Measurements from ENCODE around the gene BPIFA3. TPM values are rescaled to one million over a fixed set of nuclear protein-coding genes. Genes with fewer than 3 reads are reported as not detected.

BPIFA3 gene
- total and polyA plus RNA-seq, 4 donors = not detected

DNA sequence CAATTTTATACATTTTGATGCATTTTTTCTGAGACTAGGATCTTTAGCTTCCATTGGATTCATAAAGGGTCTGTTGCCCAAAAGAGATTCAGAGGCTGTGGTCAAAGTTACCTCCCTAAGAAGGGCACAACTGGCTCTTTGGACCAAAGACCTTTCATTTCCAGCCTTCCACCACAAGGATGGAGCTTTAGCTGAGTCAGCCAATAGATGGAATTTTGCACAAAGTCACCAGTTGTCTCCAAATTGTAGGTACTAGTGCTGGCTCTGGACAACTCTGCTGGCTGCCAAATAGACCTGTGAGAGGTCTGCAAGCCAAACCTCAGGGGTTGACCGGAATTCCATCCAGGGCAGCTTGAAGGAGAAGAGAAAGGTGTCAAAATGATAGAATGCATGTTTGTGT, 19.2 kb downstream of the BPIFA3 start:
- Histone ChIP-seq H3K27me3 (ENCODE audit: control insufficient read depth, insufficient read depth, low read length) (peaks cover 5% of the 10 kb centered on the region), H3K4me1 (ENCODE audit: control insufficient read depth, insufficient read depth, low read length) (no peaks in the 10 kb centered on the region), H3K4me3 (ENCODE audit: low read depth, low read length) (no peak overlapping the region), H3K9me3 (ENCODE audit: control insufficient read depth, insufficient read depth, low read length) (no peaks in the 10 kb centered on the region), H3K36me3 (ENCODE audit: control insufficient read depth, insufficient read depth, low read length) (no peaks in the 10 kb centered on the region), H3K27ac (ENCODE audit: low read depth, low read length) (no peak overlapping the region)
- 80% methylated on average over 1 of the region's 1 CpG for WGBS (ENCODE audit: insufficient coverage)
- no peak for DNase-seq (ENCODE audit: low read depth in 4 of 6, low spot score in 6 of 6)

DNA sequence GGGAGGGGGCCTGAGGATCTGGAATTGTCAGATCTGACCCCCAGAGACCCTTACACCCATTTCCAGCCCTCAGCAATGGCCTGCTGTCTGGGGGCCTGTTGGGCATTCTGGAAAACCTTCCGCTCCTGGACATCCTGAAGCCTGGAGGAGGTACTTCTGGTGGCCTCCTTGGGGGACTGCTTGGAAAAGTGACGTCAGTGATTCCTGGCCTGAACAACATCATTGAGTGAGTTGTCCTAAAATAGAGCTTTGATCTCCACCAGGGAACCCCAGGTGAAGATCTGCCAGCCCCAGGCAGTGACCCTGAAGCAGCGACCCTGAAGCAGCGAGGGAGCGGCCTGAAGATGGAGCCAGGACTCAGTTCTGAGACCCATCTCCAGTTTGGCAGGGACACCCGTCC, 20.8 kb downstream of the BPIFA3 start:
- no peaks in the 10 kb centered on the region for H3K4me1 ChIP-seq (ENCODE audit: control insufficient read depth, insufficient read depth, low read length)
- no peak overlapping the region for H3K4me3 ChIP-seq (ENCODE audit: low read depth, low read length)
- H3K27ac ChIP-seq (ENCODE audit: low read depth, low read length) = no peak overlapping the region
- H3K27me3 ChIP-seq (ENCODE audit: control insufficient read depth, insufficient read depth, low read length) = peaks cover 5% of the 10 kb centered on the region
- 75% methylated on average over 6 of the region's 6 CpGs for WGBS (ENCODE audit: insufficient coverage)
- no peaks in the 10 kb centered on the region for H3K9me3 ChIP-seq (ENCODE audit: control insufficient read depth, insufficient read depth, low read length)
- H3K36me3 ChIP-seq (ENCODE audit: control insufficient read depth, insufficient read depth, low read length) = no peaks in the 10 kb centered on the region
- DNase-seq (ENCODE audit: low read depth in 4 of 6, low spot score in 6 of 6) = no peak

DNA sequence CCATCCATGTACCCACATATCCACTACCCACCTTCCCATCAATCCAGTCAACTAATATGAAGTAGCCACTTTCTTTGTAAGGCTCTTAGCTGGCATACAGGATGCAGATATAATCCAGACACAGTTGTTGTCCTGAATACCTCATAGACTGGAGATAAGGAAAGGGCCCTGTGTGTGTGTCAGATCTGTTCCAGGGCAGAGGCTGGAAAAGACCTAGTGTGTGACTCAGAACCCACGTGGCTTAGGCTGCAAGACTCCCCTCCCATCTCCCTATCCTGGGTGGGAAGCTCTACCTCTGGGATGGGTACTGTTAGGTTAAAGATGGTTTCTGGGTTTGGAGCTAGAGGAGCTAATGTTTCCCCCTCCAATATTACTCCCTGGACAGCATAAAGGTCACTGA, 22.3 kb downstream of the BPIFA3 start:
- H3K27me3 ChIP-seq (ENCODE audit: control insufficient read depth, insufficient read depth, low read length) = peaks cover 5% of the 10 kb centered on the region
- H3K36me3 ChIP-seq (ENCODE audit: control insufficient read depth, insufficient read depth, low read length) = no peaks in the 10 kb centered on the region
- H3K9me3 ChIP-seq (ENCODE audit: control insufficient read depth, insufficient read depth, low read length) = no peaks in the 10 kb centered on the region
- no peak for DNase-seq (ENCODE audit: low read depth in 4 of 6, low spot score in 6 of 6)
- no peak overlapping the region for H3K4me3 ChIP-seq (ENCODE audit: low read depth, low read length)
- WGBS (ENCODE audit: insufficient coverage) = no CpG with 5 or more reads among the region's 1 CpG
- H3K27ac ChIP-seq (ENCODE audit: low read depth, low read length) = no peak overlapping the region
- no peaks in the 10 kb centered on the region for H3K4me1 ChIP-seq (ENCODE audit: control insufficient read depth, insufficient read depth, low read length)

DNA sequence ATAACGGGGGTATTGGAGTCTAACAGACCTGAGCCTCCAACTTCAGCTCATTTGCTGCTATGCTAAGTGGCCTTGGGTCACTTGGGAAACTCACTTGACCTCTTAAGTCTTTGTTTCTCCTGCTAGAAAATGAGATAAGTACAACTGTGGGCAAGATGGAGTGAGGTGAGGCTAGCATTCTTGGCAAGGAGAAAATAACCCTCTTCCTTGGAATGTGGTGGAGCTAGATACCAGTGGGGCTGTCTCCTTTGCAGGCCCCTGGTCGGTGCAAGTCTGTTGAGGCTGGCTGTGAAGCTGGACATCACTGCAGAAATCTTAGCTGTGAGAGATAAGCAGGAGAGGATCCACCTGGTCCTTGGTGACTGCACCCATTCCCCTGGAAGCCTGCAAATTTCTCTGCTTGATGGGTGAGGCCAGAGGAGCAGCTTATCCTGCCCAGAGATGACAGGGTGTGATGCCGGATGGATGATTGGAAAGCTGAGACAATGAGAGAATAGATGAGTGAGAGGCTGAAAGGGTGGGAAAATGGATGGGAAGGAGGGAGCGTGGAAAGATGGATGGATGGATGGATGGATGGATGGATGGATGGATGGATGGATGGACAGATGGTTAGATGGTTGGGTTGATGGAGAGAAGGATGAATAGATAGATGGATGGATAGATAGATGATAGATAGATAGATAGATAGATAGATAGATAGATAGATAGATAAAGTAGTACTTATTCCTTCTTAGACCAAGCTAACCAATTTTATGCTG, 23.0 kb downstream of the BPIFA3 start:
- no peak overlapping the region for H3K4me3 ChIP-seq (ENCODE audit: low read depth, low read length)

DNA sequence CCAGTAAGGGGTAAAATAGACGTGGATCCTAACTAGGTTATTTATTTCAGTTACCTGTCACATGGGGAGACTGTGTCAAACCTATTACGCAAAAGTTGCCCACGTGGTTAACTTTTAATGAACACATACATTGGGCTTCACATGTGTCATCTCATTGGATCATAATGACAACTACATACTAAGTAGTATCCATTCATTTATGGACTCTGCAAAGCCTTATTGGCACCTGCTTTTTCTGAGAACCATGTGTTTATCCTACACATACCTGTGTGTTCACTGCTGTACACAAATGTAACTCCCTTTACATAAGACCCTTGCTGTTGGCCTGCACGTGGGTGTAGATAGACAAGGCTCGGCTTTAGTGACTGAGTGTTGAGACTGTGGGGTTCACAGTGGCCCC, 23.8 kb downstream of the BPIFA3 start:
- H3K27me3 ChIP-seq (ENCODE audit: control insufficient read depth, insufficient read depth, low read length) = no peaks in the 10 kb centered on the region
- DNase-seq (ENCODE audit: low read depth in 4 of 6, low spot score in 6 of 6) = no peak
- WGBS (ENCODE audit: insufficient coverage) = 79% methylated on average over 2 of the region's 5 CpGs
- H3K9me3 ChIP-seq (ENCODE audit: control insufficient read depth, insufficient read depth, low read length) = no peaks in the 10 kb centered on the region
- no peaks in the 10 kb centered on the region for H3K36me3 ChIP-seq (ENCODE audit: control insufficient read depth, insufficient read depth, low read length)
- H3K4me1 ChIP-seq (ENCODE audit: control insufficient read depth, insufficient read depth, low read length) = no peaks in the 10 kb centered on the region
- H3K4me3 ChIP-seq (ENCODE audit: low read depth, low read length) = no peak overlapping the region
- no peak overlapping the region for H3K27ac ChIP-seq (ENCODE audit: low read depth, low read length)

More for the DNA sequence above, 23.0 kb downstream of the BPIFA3 start:
- Histone ChIP-seq H3K9me3 (ENCODE audit: control insufficient read depth, insufficient read depth, low read length) (no peaks in the 10 kb centered on the region), H3K4me1 (ENCODE audit: control insufficient read depth, insufficient read depth, low read length) (no peaks in the 10 kb centered on the region), H3K36me3 (ENCODE audit: control insufficient read depth, insufficient read depth, low read length) (no peaks in the 10 kb centered on the region), H3K27me3 (ENCODE audit: control insufficient read depth, insufficient read depth, low read length) (peaks cover 5% of the 10 kb centered on the region), H3K27ac (ENCODE audit: low read depth, low read length) (no peak overlapping the region)
- DNase-seq (ENCODE audit: low read depth in 4 of 6, low spot score in 6 of 6) = no peak
- 78% methylated on average over 4 of the region's 4 CpGs for WGBS (ENCODE audit: insufficient coverage)

DNA sequence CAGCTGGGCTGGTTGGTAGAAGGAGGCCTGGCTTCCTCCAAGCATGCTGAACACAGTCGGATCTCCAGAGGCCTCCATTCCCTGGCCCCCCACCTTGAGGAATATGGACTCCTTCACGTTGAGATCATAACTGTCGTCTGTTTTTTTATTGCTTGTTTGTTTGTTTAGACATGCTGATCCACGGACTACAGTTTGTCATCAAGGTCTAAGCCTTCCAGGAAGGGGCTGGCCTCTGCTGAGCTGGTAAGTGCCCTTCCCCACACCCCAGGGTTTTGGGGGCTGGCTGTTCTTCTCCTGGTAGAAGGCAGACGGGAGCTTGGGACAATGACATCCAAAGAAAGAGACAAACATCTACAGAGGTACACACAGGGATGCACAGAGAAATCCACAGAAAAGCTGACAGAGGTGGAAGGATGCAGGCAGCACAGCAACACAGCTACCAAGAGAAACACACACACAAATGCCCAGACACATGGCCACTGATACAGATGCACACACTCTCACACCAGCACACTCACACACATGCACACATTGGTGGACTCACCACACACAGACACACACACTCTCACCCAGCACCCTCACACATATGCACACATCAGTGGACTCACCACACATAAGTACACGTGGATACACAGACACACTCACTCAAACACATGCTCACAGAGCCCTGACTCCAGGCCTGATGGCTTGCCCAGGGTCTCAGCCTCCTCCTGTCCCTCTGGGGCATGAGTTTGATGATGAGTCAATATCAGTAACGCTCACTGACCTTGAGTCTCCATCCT, 25.4 kb downstream of the BPIFA3 start:
- Histone ChIP-seq H3K4me3 (ENCODE audit: low read depth, low read length) (no peak overlapping the region), H3K4me1 (ENCODE audit: control insufficient read depth, insufficient read depth, low read length) (no peaks in the 10 kb centered on the region), H3K27ac (ENCODE audit: low read depth, low read length) (no peak overlapping the region), H3K36me3 (ENCODE audit: control insufficient read depth, insufficient read depth, low read length) (no peaks in the 10 kb centered on the region), H3K27me3 (ENCODE audit: control insufficient read depth, insufficient read depth, low read length) (no peaks in the 10 kb centered on the region), H3K9me3 (ENCODE audit: control insufficient read depth, insufficient read depth, low read length) (no peaks in the 10 kb centered on the region)
- DNase-seq (ENCODE audit: low read depth in 4 of 6, low spot score in 6 of 6) = no peak
- 70% methylated on average over 3 of the region's 7 CpGs for WGBS (ENCODE audit: insufficient coverage)

DNA sequence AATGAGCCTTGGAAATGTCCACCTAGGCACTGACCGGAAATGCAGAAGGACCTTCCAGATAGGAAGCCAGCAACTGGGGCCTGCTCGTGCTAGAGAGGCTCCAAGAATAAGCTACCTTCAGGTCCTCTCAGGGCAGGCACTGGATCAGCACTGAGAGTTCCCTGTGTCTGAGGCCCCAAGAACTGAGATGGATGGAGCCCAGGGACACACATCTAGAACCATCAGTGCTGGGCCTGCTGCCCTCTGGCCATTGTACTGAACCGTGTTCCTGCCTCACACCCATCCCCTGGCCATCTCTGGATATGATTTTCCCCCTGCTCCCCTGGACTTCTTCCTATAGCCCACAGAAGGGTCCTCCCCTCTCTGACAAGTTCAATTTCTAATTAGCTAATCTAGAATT, 28.9 kb downstream of the BPIFA3 start:
- H3K4me3 ChIP-seq (ENCODE audit: low read depth, low read length) = no peak overlapping the region
- H3K9me3 ChIP-seq (ENCODE audit: control insufficient read depth, insufficient read depth, low read length) = no peaks in the 10 kb centered on the region
- DNase-seq (ENCODE audit: low read depth in 4 of 6, low spot score in 6 of 6) = no peak
- no peak overlapping the region for H3K27ac ChIP-seq (ENCODE audit: low read depth, low read length)
- no peaks in the 10 kb centered on the region for H3K27me3 ChIP-seq (ENCODE audit: control insufficient read depth, insufficient read depth, low read length)
- H3K4me1 ChIP-seq (ENCODE audit: control insufficient read depth, insufficient read depth, low read length) = no peaks in the 10 kb centered on the region
- H3K36me3 ChIP-seq (ENCODE audit: control insufficient read depth, insufficient read depth, low read length) = no peaks in the 10 kb centered on the region
- 85% methylated on average over 3 of the region's 3 CpGs for WGBS (ENCODE audit: insufficient coverage)

DNA sequence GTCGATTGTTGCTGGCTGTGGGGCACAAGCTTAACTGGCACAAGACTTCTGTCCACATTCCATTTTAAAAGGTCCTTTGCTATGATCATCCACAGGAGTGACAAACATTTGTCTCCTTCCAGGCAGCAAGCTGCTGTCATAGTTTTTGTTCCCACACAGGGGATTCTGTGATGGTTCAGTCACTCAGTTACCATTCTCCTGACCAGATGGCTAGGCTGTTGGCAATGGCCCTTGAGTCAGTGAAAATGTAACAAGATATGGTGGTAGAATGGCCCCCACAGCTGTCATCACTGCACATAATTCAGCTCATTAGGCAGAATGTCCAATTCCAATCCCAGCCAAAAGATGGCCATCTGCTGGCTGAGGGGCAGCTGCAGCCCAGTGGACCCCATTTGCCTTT, 32.3 kb downstream of the BPIFA3 start:
- H3K27ac ChIP-seq (ENCODE audit: low read depth, low read length) = no peak overlapping the region
- no peaks in the 10 kb centered on the region for H3K9me3 ChIP-seq (ENCODE audit: control insufficient read depth, insufficient read depth, low read length)
- WGBS (ENCODE audit: insufficient coverage) = 90% methylated on average over 1 of the region's 1 CpG
- H3K4me1 ChIP-seq (ENCODE audit: control insufficient read depth, insufficient read depth, low read length) = no peaks in the 10 kb centered on the region
- no peaks in the 10 kb centered on the region for H3K27me3 ChIP-seq (ENCODE audit: control insufficient read depth, insufficient read depth, low read length)
- H3K36me3 ChIP-seq (ENCODE audit: control insufficient read depth, insufficient read depth, low read length) = no peaks in the 10 kb centered on the region
- no peak overlapping the region for H3K4me3 ChIP-seq (ENCODE audit: low read depth, low read length)
- DNase-seq (ENCODE audit: low read depth in 4 of 6, low spot score in 6 of 6) = peak in 3 of 6 donors; percentile 18 to 79 (median 19)

DNA sequence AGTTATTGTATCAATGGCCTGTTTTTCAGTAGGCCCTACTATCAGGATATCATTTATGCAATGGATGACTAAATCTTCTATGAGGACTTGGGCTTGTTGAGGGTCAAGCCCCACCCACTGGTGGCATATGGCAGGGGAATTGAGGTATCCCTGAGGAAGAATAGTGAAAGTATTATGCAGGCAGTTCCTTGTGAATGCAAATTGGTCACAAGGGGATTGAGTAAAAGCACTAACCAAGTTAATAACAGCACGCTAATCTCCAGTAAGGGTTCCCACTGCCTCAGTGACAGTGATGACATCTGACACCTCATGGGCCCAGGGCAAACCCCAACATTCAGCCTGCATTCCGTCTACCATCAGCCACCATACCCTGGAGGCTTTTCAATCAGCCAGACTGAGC, 33.5 kb downstream of the BPIFA3 start:
- WGBS (ENCODE audit: insufficient coverage) = 83% methylated on average over 1 of the region's 2 CpGs
- no peaks in the 10 kb centered on the region for H3K27me3 ChIP-seq (ENCODE audit: control insufficient read depth, insufficient read depth, low read length)
- no peak overlapping the region for H3K27ac ChIP-seq (ENCODE audit: low read depth, low read length)
- peak in 1 of 6 donors; percentile 34 for DNase-seq (ENCODE audit: low read depth in 4 of 6, low spot score in 6 of 6)
- H3K36me3 ChIP-seq (ENCODE audit: control insufficient read depth, insufficient read depth, low read length) = no peaks in the 10 kb centered on the region
- no peaks in the 10 kb centered on the region for H3K9me3 ChIP-seq (ENCODE audit: control insufficient read depth, insufficient read depth, low read length)
- H3K4me3 ChIP-seq (ENCODE audit: low read depth, low read length) = no peak overlapping the region
- H3K4me1 ChIP-seq (ENCODE audit: control insufficient read depth, insufficient read depth, low read length) = no peaks in the 10 kb centered on the region

DNA sequence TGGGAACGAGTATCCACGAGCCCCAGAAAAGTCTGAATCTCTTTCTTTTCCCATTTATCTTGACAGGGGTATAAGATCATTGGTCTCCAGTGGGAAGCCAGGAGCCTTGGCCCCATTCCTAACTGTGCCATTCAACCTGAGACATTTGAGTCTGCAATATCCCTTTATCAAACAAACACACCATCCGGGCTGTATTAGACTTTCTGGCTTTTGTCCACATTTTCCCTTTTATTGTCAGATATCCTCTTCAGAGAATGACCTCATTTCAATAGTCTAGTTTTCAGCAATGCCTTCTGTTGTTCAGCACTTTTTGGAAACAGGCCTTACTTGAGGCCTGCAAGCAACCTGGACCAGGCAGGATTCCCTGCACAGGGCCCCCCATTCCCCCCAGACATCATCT, 34.3 kb downstream of the BPIFA3 start:
- Histone ChIP-seq H3K4me3 (ENCODE audit: low read depth, low read length) (no peak overlapping the region), H3K9me3 (ENCODE audit: control insufficient read depth, insufficient read depth, low read length) (no peaks in the 10 kb centered on the region), H3K27me3 (ENCODE audit: control insufficient read depth, insufficient read depth, low read length) (no peaks in the 10 kb centered on the region), H3K4me1 (ENCODE audit: control insufficient read depth, insufficient read depth, low read length) (no peaks in the 10 kb centered on the region), H3K36me3 (ENCODE audit: control insufficient read depth, insufficient read depth, low read length) (no peaks in the 10 kb centered on the region), H3K27ac (ENCODE audit: low read depth, low read length) (no peak overlapping the region)
- DNase-seq (ENCODE audit: low read depth in 4 of 6, low spot score in 6 of 6) = peak in 1 of 6 donors; percentile 33
- WGBS (ENCODE audit: insufficient coverage) = 67% methylated on average over 1 of the region's 3 CpGs

All from spinal cord (tissue), 10 donors.